Upper lobe of right lung (tissue), 1 donor: ENCODE measurements around the gene EMP2. TPM values are rescaled to one million over a fixed set of nuclear protein-coding genes. Genes with fewer than 3 reads are reported as not detected.

Experiments
- ATAC-seq: fragments of 200-7000 bp; cut with Tn5 transposase; one replicate; pipeline ENCODE4 v1.9.1; 2020; ENCODE audit warnings: mild to moderate bottlenecking, moderate library complexity
- DNase-seq: peaks from one replicate; pipeline ENCODE4 v3.0.0-alpha.2; 2020
- H3K27ac ChIP-seq: fragments of 200-600 bp; one replicate; pipeline ENCODE4 v1.8.0; 2022
- H3K27me3 ChIP-seq: fragments of 200-600 bp; one replicate; pipeline ENCODE4 v1.8.0; 2022; ENCODE audit warnings: mild to moderate bottlenecking
- H3K36me3 ChIP-seq: fragments of 200-600 bp; one replicate; pipeline ENCODE4 v1.8.0; 2022
- H3K4me1 ChIP-seq: fragments of 200-600 bp; one replicate; pipeline ENCODE4 v1.8.0; 2022
- H3K4me3 ChIP-seq: fragments of 200-600 bp; one replicate; pipeline ENCODE4 v1.8.0; 2022; ENCODE audit warnings: mild to moderate bottlenecking
- H3K9me3 ChIP-seq: fragments of 200-600 bp; one replicate; pipeline ENCODE4 v1.8.0; 2022
- CTCF ChIP-seq: fragments of 200-600 bp; IDR thresholded peaks from one replicate; pipeline ENCODE4 v1.8.0; 2022; ENCODE audit warnings: antibody characterized with exemption
- intact Hi-C: fragments of 100-400 bp; cut with DNase I; formaldehyde crosslinking; loops from one replicate; pipeline ENCODE4 v1.11.0; 2022
- total RNA-seq: library from RNA; stranded (reverse); fragmentation: NEBNext Ultra II Directional; extraction: Animal tissue kit (Norgen Biotek cat#: 25700); gene quantifications from one replicate; pipeline ENCODE4 v1.2.1, GENCODE V29; 2021
- donor health status: DM: no; HTN: yes; CAD: no; lungs with severe emphysema.

EMP2 gene
- total RNA-seq, 1 donor from 2014 or later, result 726 TPM

- H3K27ac ChIP-seq, result peak overlapping the region; percentile 80
- TF ChIP-seq CTCF, result no peak
- intact Hi-C loops, result no loop called here
- no peak for DNase-seq
- peak overlapping the region; percentile 5 for H3K4me3 ChIP-seq
- peaks cover 18% of the 10 kb centered on the region for H3K4me1 ChIP-seq
- no peaks in the 10 kb centered on the region for H3K27me3 ChIP-seq
- no peak for ATAC-seq
- H3K9me3 ChIP-seq, result no peaks in the 10 kb centered on the region
- no peaks in the 10 kb centered on the region for H3K36me3 ChIP-seq
These were observed 37.4 kb upstream of the EMP2 start for GRCh38 chr16:10617662-10618420.

- peak; percentile 89 for DNase-seq
- H3K36me3 ChIP-seq, result no peaks in the 10 kb centered on the region
- TF ChIP-seq CTCF, result peak; percentile 30
- peak overlapping the region; percentile 80 for H3K27ac ChIP-seq
- ATAC-seq, result peak; percentile 76
- peaks cover 18% of the 10 kb centered on the region for H3K4me1 ChIP-seq
- intact Hi-C loops, result no loop called here
- peak overlapping the region; percentile 4 for H3K4me3 ChIP-seq
- H3K9me3 ChIP-seq, result no peaks in the 10 kb centered on the region
- no peaks in the 10 kb centered on the region for H3K27me3 ChIP-seq
These were observed 36.6 kb upstream of the EMP2 start for GRCh38 chr16:10616756-10617640.

GRCh38 chr16:10616419-10616755, 36.0 kb upstream of the EMP2 start:
- Histone ChIP-seq H3K4me1 (peaks cover 18% of the 10 kb centered on the region), H3K36me3 (no peaks in the 10 kb centered on the region), H3K4me3 (no peak overlapping the region), H3K27ac (peak overlapping the region; percentile 80), H3K9me3 (no peaks in the 10 kb centered on the region), H3K27me3 (no peaks in the 10 kb centered on the region)
- intact Hi-C loops, result no loop called here
- no peak for ATAC-seq
- TF ChIP-seq CTCF, result no peak
- no peak for DNase-seq

GRCh38 chr16:10614685-10615084, 34.3 kb upstream of the EMP2 start:
- intact Hi-C loops, result no loop called here

More at GRCh38 chr16:10614685-10615084, 34.3 kb upstream of the EMP2 start:
- Histone ChIP-seq H3K9me3 (no peaks in the 10 kb centered on the region), H3K4me3 (no peak overlapping the region), H3K27me3 (no peaks in the 10 kb centered on the region), H3K27ac (no peak overlapping the region), H3K36me3 (no peaks in the 10 kb centered on the region), H3K4me1 (peaks cover 18% of the 10 kb centered on the region)
- no peak for TF ChIP-seq CTCF
- DNase-seq (no peak), ATAC-seq (no peak)
